GM10248 (cell line): ENCODE data around the gene NEK5.
A peak's percentile ranks its signal among the peaks of the same experiment; 100 is the strongest.

ENCODE experiments used
- CTCF ChIA-PET: fragments of 300-600 bp; sonication (Branson Sonifier 250); formaldehyde crosslinking; extraction: SDS; loops from one replicate; lab custom pipeline; 2021; ENCODE audit warnings: antibody characterized with exemption; lab: Yijun Ruan, JAX
- POLR2A ChIA-PET: fragments of 350-650 bp; sonication (Branson Sonifier 250); formaldehyde crosslinking; extraction: SDS; loops from one replicate; lab custom pipeline; 2020; ENCODE audit warnings: antibody characterized with exemption; lab: Yijun Ruan, JAX
- DNase-seq: peaks from one replicate; pipeline ENCODE4 v3.0.0; 2012; ENCODE audit errors: extremely low spot score
- CTCF ChIP-seq: IDR thresholded peaks from 2 replicates; pipeline ENCODE4 v1.5.1; 2012; ENCODE audit warnings: mild to moderate bottlenecking, low read depth; ENCODE audit errors: extremely low read depth, missing control alignments, control extremely low read depth

NEK5 gene

GRCh38 chr13:52002361-52002760 is 126.5 kb downstream of the NEK5 start:
- no peak for DNase-seq
- ChIA-PET CTCF (interaction anchor here (0.7 to 4.0 kb wide), 11 partner anchors 10 to 448 kb away, joined by 3 to 18 read pairs (median 4); partner anchors contain the start of genes ALG11, NEK5 and VPS36), POLR2A (no interaction called here)
- no peak for TF ChIP-seq CTCF

- TF ChIP-seq CTCF, result peak; percentile 47
- POLR2A ChIA-PET, result no interaction called here
- CTCF ChIA-PET, result interaction anchor here (0.5 to 4.0 kb wide), 17 partner anchors 9 to 449 kb away, joined by 3 to 18 read pairs (median 4); partner anchors contain the start of genes ALG11, NEK5 and VPS36
- DNase-seq, result peak; percentile 76
Measured at GRCh38 chr13:52001120-52001731, 127.6 kb downstream of the NEK5 start.

GRCh38 chr13:51999921-52000320 is 129.0 kb downstream of the NEK5 start:
- no peak for DNase-seq
- ChIA-PET CTCF (interaction anchor here (0.8 to 4.0 kb wide), 9 partner anchors 13 to 450 kb away, joined by 3 to 18 read pairs (median 4); partner anchors contain the start of genes ALG11, NEK5 and VPS36), POLR2A (no interaction called here)
- TF ChIP-seq CTCF, result no peak

- no peak for TF ChIP-seq CTCF
- CTCF ChIA-PET, result interaction anchor here (0.8 to 4.0 kb wide), 6 partner anchors 26 to 451 kb away, joined by 3 to 18 read pairs (median 4); partner anchors contain the start of genes NEK5 and VPS36
- no peak for DNase-seq
- POLR2A ChIA-PET, result no interaction called here
Measured at GRCh38 chr13:51999510-51999911, 129.4 kb downstream of the NEK5 start.

GRCh38 chr13:51998723-51999509 is 130.0 kb downstream of the NEK5 start:
- TF ChIP-seq CTCF, result no peak
- POLR2A ChIA-PET, result no interaction called here
- CTCF ChIA-PET, result interaction anchor here (0.8 to 4.0 kb wide), 8 partner anchors 9 to 451 kb away, joined by 3 to 18 read pairs (median 4); partner anchors contain the start of genes NEK5 and VPS36
- no peak for DNase-seq

GRCh38 chr13:51997641-51998330 is 131.1 kb downstream of the NEK5 start:
- DNase-seq, result no peak
- ChIA-PET POLR2A (no interaction called here), CTCF (interaction anchor here (1.0 to 1.7 kb wide), 3 partner anchors 11 to 102 kb away, joined by 3 to 5 read pairs (median 3); no protein-coding TSS in a partner anchor)
- no peak for TF ChIP-seq CTCF
